ENCODE results near the gene ACVR1. TPM values are rescaled to one million over a fixed set of nuclear protein-coding genes. Genes with fewer than 3 reads are reported as not detected.

Gene ACVR1
- polyA plus RNA-seq, 1 of the 3 experiments (the other 2 are of a cell fraction) = 22.4 TPM

GRCh38 chr2:157843935-157844334 is 32.2 kb downstream of the ACVR1 start:
- no peak for DNase-seq
- no peaks in the 10 kb centered on the region for H3K9me3 ChIP-seq
- H3F3A ChIP-seq (replicated peaks; ENCODE audit: insufficient read depth) = peaks cover 15% of the 10 kb centered on the region
- H2AFZ ChIP-seq (ENCODE audit: low read depth) = no peak overlapping the region
- TF ChIP-seq ELF1 (IDR thresholded peaks at IDR 0.05) (no peak), USF1 (IDR thresholded peaks at IDR 0.05; ENCODE audit: borderline replicate concordance, low read depth) (no peak), EP300 (IDR thresholded peaks at IDR 0.05; ENCODE audit: borderline replicate concordance in 1 of 2, low read depth in 1 of 2, low read length in 1 of 2) (no peak), NRF1 (IDR thresholded peaks at IDR 0.05; ENCODE audit: low read depth, low read length) (no peak), SIN3A (IDR thresholded peaks at IDR 0.05; ENCODE audit: borderline replicate concordance, low read depth, low read length) (no peak), MXI1 (IDR thresholded peaks at IDR 0.05; ENCODE audit: low read depth, low read length) (no peak), GABPA (IDR thresholded peaks at IDR 0.05; ENCODE audit: low read depth) (no peak), EZH2phosphoT487 (IDR thresholded peaks at IDR 0.05; ENCODE audit: borderline replicate concordance, low read depth) (no peak), RAD21 (IDR thresholded peaks at IDR 0.05; ENCODE audit: low read length) (no peak), FOXM1 (IDR thresholded peaks at IDR 0.05; ENCODE audit: low read depth) (no peak), NFIC (IDR thresholded peaks at IDR 0.05; ENCODE audit: borderline replicate concordance) (no peak), TCF12 (IDR thresholded peaks at IDR 0.05) (no peak), TEAD4 (IDR thresholded peaks at IDR 0.05; ENCODE audit: borderline replicate concordance, insufficient read depth) (no peak), YY1 (IDR thresholded peaks at IDR 0.05; ENCODE audit: low read depth) (no peak), REST (IDR thresholded peaks at IDR 0.05; ENCODE audit: low read depth, low read length) (no peak), GATA2 (CRISPR knock-in tag; IDR thresholded peaks at IDR 0.05) (no peak), RXRA (IDR thresholded peaks at IDR 0.05; ENCODE audit: borderline replicate concordance, low read depth) (no peak), MEF2A (IDR thresholded peaks at IDR 0.05; ENCODE audit: borderline replicate concordance, low read depth) (no peak), POLR2AphosphoS5 (IDR thresholded peaks at IDR 0.05; ENCODE audit: low read depth, low read length) (no peak)
- ChIA-PET CTCF (interaction anchor here (1.7 kb wide), 1 partner anchor 32 kb away, joined by 4 read pairs; the partner anchor contains the start of gene ACVR1), POLR2A (no interaction called here)
- peaks cover 66% of the 10 kb centered on the region for H3K79me2 ChIP-seq (ENCODE audit: insufficient read depth)
- peaks cover 4 to 6% of the 10 kb centered on the region in 2 experiments for H3K36me3 ChIP-seq (replicated peaks in 1 of 2; ENCODE audit: control insufficient read depth in 1 of 2, insufficient read depth in 2 of 2, low read length in 1 of 2)
- 92% methylated on average over 4 of the region's 4 CpGs for WGBS (ENCODE audit: low lambda C conversion rate)
- H3K4me1 ChIP-seq (ENCODE audit: control insufficient read depth in 1 of 2, insufficient read depth in 2 of 2, low read depth in 1 of 2, low read length in 1 of 2) = peaks cover 17 to 25% of the 10 kb centered on the region in 2 experiments
- H3K27ac ChIP-seq (ENCODE audit: low read depth in 2 of 2, low read length in 1 of 2) = no peak overlapping the region
- no peak overlapping the region for H3K9ac ChIP-seq
- H3K9me2 ChIP-seq = no peaks in the 10 kb centered on the region
- H3K4me3 ChIP-seq (ENCODE audit: low read depth in 2 of 2, low read length in 1 of 2) = no peak overlapping the region
- peaks cover 4% of the 10 kb centered on the region; the same call in 1 of the 2 replicates for H4K20me1 ChIP-seq (ENCODE audit: insufficient read depth)
- no peak overlapping the region for H3K4me2 ChIP-seq
- no peaks in the 10 kb centered on the region for H3K27me3 ChIP-seq (ENCODE audit: insufficient read depth)

Data from SK-N-SH (cell line).